Astrocyte of the cerebellum (primary cell): Measurements from ENCODE around the gene PKD1L1.

ENCODE experiments used
- DNase-seq: peaks from one replicate; pipeline ENCODE4 v3.0.0-alpha.2; 2011; ENCODE audit warnings: low read depth
- H3K4me3 ChIP-seq: 2 replicates; pipeline ENCODE4 v1.5.1; 2011; ENCODE audit warnings: mild to moderate bottlenecking, low read depth, low read length, moderate library complexity
- in situ Hi-C: cut with HindIII; loops from 2 replicates; pipeline ENCODE4 v1.10.0; 2017; ENCODE audit warnings: low sequenced_read_pairs
- TF ChIP-seq, protein P1 (sequence below): IDR thresholded peaks from 2 replicates; pipeline ENCODE4 v1.5.1; 2012; ENCODE audit warnings: low read length, low read depth, moderate library complexity, mild to moderate bottlenecking; ENCODE audit errors: missing control alignments

PKD1L1 gene

GRCh38 chr7:47962262-47962661 is 14.0 kb upstream of the PKD1L1 start:
- TF ChIP-seq, protein P1, sequence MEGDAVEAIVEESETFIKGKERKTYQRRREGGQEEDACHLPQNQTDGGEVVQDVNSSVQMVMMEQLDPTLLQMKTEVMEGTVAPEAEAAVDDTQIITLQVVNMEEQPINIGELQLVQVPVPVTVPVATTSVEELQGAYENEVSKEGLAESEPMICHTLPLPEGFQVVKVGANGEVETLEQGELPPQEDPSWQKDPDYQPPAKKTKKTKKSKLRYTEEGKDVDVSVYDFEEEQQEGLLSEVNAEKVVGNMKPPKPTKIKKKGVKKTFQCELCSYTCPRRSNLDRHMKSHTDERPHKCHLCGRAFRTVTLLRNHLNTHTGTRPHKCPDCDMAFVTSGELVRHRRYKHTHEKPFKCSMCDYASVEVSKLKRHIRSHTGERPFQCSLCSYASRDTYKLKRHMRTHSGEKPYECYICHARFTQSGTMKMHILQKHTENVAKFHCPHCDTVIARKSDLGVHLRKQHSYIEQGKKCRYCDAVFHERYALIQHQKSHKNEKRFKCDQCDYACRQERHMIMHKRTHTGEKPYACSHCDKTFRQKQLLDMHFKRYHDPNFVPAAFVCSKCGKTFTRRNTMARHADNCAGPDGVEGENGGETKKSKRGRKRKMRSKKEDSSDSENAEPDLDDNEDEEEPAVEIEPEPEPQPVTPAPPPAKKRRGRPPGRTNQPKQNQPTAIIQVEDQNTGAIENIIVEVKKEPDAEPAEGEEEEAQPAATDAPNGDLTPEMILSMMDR: no peak
- DNase-seq: no peak
- H3K4me3 ChIP-seq: no peak overlapping the region
- in situ Hi-C loops: no loop called here

DNA sequence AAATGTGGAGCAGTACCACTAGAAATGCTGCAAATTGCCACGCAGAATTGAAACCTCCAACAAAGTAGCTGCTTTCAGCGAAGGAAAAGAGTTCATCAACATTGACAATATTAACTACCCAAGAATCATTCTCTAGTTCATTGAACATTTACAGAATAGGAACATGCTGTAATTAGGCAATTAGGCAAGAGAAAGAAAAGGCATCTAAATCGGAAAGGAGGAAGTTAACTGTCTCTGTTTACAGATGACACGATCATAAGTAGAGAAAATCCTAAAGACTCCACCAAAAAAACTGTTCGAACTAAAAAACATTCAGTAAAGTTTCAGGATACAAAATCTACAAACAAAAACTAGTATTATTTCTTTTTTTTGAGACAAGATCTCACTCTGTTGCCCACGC is 8.9 kb upstream of the PKD1L1 start:
- TF ChIP-seq, protein P1: no peak
- no peak overlapping the region for H3K4me3 ChIP-seq
- in situ Hi-C loops: loop anchor here (10.0 kb wide), 1 partner anchor 62 kb away; no protein-coding TSS in a partner anchor
- no peak for DNase-seq

DNA sequence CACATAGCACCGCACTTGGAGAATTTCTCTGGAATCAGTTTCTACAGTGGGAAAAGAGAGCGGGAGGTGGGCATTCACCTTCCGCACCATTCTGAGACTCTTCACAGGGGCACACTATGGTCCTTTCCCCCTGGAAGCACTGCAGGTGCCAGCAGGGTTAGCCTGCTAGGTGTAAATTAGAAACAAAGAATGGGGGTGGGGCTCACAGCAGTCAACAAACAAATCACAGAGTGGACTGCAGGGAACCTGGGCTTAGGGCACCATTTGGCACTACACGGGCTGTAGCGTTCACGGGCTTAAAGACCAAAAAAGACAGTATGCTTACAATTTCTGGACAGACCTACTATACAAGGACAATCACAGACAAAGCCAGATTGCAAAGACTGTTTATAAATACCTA is 8.0 kb upstream of the PKD1L1 start:
- DNase-seq: no peak
- TF ChIP-seq, protein P1: no peak
- in situ Hi-C loops: loop anchor here (10.0 kb wide), 1 partner anchor 61 kb away; no protein-coding TSS in a partner anchor
- no peak overlapping the region for H3K4me3 ChIP-seq

GRCh38 chr7:47954231-47954911 is 6.1 kb upstream of the PKD1L1 start:
- DNase-seq: peak; percentile 92
- no peak overlapping the region for H3K4me3 ChIP-seq
- TF ChIP-seq, protein P1: no peak
- in situ Hi-C loops: loop anchor here (10.0 kb wide), 1 partner anchor 60 kb away; no protein-coding TSS in a partner anchor

- TF ChIP-seq, protein P1: no peak
- in situ Hi-C loops: loop anchor here (10.0 kb wide), 1 partner anchor 59 kb away; no protein-coding TSS in a partner anchor
- no peak for DNase-seq
- no peak overlapping the region for H3K4me3 ChIP-seq
Observed at GRCh38 chr7:47953822-47954221, 5.6 kb upstream of the PKD1L1 start.

DNA sequence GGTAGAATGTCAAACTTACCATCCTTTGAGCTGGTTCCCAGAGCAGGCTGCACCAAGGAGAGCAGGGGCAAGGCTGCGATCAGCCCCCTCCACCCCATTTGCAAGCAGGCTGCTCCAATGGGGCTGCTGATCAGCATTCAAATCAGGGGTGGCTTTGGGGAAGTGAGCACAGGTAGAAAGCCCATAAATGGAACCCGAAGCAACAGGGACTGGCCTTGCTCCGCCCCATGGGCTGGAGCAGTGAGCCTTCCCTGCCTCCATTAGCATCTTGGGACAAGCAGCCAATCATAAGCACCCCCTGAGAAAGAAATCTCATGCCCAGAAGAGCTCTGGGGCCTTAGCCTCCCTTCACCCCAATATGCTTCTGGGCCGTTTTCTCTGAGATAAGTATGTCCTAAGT is 4.0 kb upstream of the PKD1L1 start:
- DNase-seq: no peak
- H3K4me3 ChIP-seq: no peak overlapping the region
- TF ChIP-seq, protein P1: no peak
- in situ Hi-C loops: loop anchor here (10.0 kb wide), 1 partner anchor 57 kb away; no protein-coding TSS in a partner anchor
